Right lobe of liver (tissue), 4 donors: ENCODE data around the gene SAA1.

ENCODE experiments used
- POLR2A ChIP-seq: fragments of 450-650 bp; IDR thresholded peaks from one replicate; pipeline ENCODE4 v1.6.1; 2017; ENCODE audit warnings: antibody characterized with exemption, mild to moderate bottlenecking
- TF ChIP-seq, protein P1 (sequence below), 4 donors: fragments of 200-600 bp in 3 of 4; fragments of 450-650 bp in 1 of 4; IDR thresholded peaks; one replicate each; pipeline versions ENCODE4 v1.5.1 to v1.8.0; 2016 to 2022; ENCODE audit warnings: antibody characterized with exemption in 4 of 4, mild to moderate bottlenecking in 2 of 4
- donor health status: DM: no; HTN: no; CAD: no.
- donor health status: DM: no; HTN: no; CAD: no.
- donor health status: DM: no; HTN: yes; CAD: no.

DNA sequence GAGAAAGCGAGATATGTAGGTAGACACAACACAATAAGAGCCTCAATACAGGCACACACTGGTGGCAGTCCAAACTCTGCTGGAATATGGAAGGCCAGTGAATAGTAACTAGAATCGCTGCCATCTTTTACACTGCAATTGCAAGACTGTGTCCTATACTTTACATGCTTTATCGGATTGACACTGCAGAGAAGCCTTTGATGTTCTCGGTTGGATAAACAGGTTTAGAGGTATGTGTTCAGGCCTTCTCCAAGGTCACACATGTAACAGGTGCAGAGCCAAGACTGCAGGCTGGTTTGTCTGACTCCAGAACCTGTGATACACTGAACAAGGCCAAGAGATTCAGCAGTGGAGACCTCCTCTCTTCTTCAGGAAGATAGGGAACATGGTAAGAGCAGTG lies 5.1 kb downstream of the SAA1 start:
- TF ChIP-seq, protein P1, sequence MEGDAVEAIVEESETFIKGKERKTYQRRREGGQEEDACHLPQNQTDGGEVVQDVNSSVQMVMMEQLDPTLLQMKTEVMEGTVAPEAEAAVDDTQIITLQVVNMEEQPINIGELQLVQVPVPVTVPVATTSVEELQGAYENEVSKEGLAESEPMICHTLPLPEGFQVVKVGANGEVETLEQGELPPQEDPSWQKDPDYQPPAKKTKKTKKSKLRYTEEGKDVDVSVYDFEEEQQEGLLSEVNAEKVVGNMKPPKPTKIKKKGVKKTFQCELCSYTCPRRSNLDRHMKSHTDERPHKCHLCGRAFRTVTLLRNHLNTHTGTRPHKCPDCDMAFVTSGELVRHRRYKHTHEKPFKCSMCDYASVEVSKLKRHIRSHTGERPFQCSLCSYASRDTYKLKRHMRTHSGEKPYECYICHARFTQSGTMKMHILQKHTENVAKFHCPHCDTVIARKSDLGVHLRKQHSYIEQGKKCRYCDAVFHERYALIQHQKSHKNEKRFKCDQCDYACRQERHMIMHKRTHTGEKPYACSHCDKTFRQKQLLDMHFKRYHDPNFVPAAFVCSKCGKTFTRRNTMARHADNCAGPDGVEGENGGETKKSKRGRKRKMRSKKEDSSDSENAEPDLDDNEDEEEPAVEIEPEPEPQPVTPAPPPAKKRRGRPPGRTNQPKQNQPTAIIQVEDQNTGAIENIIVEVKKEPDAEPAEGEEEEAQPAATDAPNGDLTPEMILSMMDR (IDR thresholded peaks at IDR 0.05), result no peak
- TF ChIP-seq POLR2A, result no peak
